SK-N-MC (cell line): ENCODE measurements around the gene DLGAP4.
"Not testable (repeated sequence)": the region's sequence is repeated elsewhere in the genome, so short reads cannot be mapped to it uniquely, and the experiment has no call there.

Source experiments
- EZH2 ChIP-seq: fragments of 200-600 bp; sonication (generic); IDR thresholded peaks from one replicate; pipeline ENCODE4 v1.6.1; 2017; ENCODE audit warnings: antibody characterized with exemption
- FOXP2 ChIP-seq: optimal IDR thresholded peaks from 2 replicates; pipeline ENCODE3; 2011; ENCODE audit warnings: mild to moderate bottlenecking, moderate library complexity; ENCODE audit not compliant: insufficient read depth; ENCODE audit errors: extremely low read length, control extremely low read depth
- POLR2AphosphoS5 ChIP-seq: IDR thresholded peaks from 2 replicates; pipeline ENCODE4 v1.6.1; 2012; ENCODE audit warnings: mild to moderate bottlenecking, low read depth, low read length, borderline replicate concordance

- TF ChIP-seq POLR2AphosphoS5, EZH2, FOXP2: not testable (repeated sequence)
Observed at GRCh38 chr20:36564726-36565121, 258.6 kb downstream of the DLGAP4 start.
